Activated CD8-positive, alpha-beta T cell treated with anti-CD3 and anti-CD28 coated beads for 36 hours (primary cell): ENCODE data around the gene ILF3. TPM values are rescaled to one million over a fixed set of nuclear protein-coding genes. Genes with fewer than 3 reads are reported as not detected.
"Not testable (repeated sequence)": the region's sequence is repeated elsewhere in the genome, so short reads cannot be mapped to it uniquely, and the experiment has no call there.

Experiments
- ATAC-seq: fragments of 200-7000 bp; cut with Tn5 transposase; one replicate; pipeline ENCODE4 v1.10.0; 2021; ENCODE audit warnings: mild to moderate bottlenecking, moderate library complexity
- CTCF ChIA-PET: fragments of 350-600 bp; sonication (Branson Sonifier 250); formaldehyde crosslinking; loops from one replicate; lab custom pipeline; 2021; ENCODE audit warnings: antibody characterized with exemption; lab: Charles Lee
- POLR2A ChIA-PET: fragments of 350-600 bp; sonication (Branson Sonifier 250); formaldehyde crosslinking; loops from one replicate; lab custom pipeline; 2021; ENCODE audit warnings: antibody characterized with exemption; lab: Charles Lee
- DNase-seq: peaks from one replicate; pipeline ENCODE4 v3.0.0-alpha.2; 2020
- H3K27ac Mint-ChIP-seq: one replicate; pipeline ENCODE4 v1.8.0; 2021; ENCODE audit warnings: mild to moderate bottlenecking, mixed read lengths
- H3K27me3 Mint-ChIP-seq: one replicate; pipeline ENCODE4 v1.8.0; 2021; ENCODE audit warnings: mixed read lengths
- H3K36me3 Mint-ChIP-seq: one replicate; pipeline ENCODE4 v1.8.0; 2021; ENCODE audit warnings: low read depth, mixed read lengths
- H3K4me1 Mint-ChIP-seq: one replicate; pipeline ENCODE4 v1.8.0; 2021; ENCODE audit warnings: low read depth, mixed read lengths
- H3K4me3 Mint-ChIP-seq: one replicate; pipeline ENCODE4 v1.8.0; 2021; ENCODE audit warnings: mild to moderate bottlenecking, moderate library complexity, mixed read lengths
- H3K9me3 Mint-ChIP-seq: one replicate; pipeline ENCODE4 v1.8.0; 2021; ENCODE audit warnings: mixed read lengths
- intact Hi-C: fragments of 100-400 bp; cut with micrococcal nuclease; formaldehyde crosslinking; loops from one replicate; pipeline ENCODE4 v1.10.0; 2022
- total RNA-seq, 2 experiments: library from RNA; stranded (reverse); gene quantifications; one replicate each; pipeline ENCODE4 v1.2.3, GENCODE V29; 2021
- TF ChIP-seq, protein P1 (sequence below): fragments of 200-600 bp; IDR thresholded peaks from one replicate; pipeline ENCODE4 v1.8.0; 2022; ENCODE audit warnings: antibody characterized with exemption, mild to moderate bottlenecking

ILF3 gene
- total RNA-seq, 2 experiments from 2014 or later = 435 to 450 TPM

DNA sequence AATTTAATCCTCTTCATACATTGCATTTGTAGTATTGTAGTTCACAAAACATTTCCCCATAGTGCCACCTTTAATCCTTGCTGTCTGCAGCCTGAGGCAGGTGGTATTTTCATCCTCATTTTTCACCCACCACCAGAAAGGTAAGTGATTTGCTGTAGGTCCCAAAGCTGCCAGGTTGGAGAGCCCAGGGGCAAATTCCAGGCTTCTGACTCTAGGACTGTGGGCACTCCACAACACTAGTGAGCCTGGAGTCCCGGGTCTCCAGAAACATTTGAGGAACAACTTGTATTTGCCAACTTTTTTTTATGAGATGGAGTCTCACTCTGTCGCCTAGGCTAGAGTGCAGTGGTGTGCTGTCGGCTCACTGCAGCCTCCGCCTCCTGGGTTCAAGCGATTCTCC is 6.2 kb downstream of the ILF3 start:
- POLR2A ChIA-PET = interaction anchor here (3.2 to 3.7 kb wide), 2 partner anchors 10 to 13 kb away, joined by 13 to 22 read pairs; no protein-coding TSS in a partner anchor
- Mint-ChIP-seq H3K36me3 (peaks cover 58% of the 10 kb centered on the region), H3K4me3 (no peak overlapping the region), H3K9me3 (no peaks in the 10 kb centered on the region), H3K4me1 (peaks cover 56% of the 10 kb centered on the region), H3K27ac (peak overlapping the region; percentile 74), H3K27me3 (no peaks in the 10 kb centered on the region)
- intact Hi-C loops = no loop called here
- no peak for DNase-seq
- no peak for ATAC-seq
- TF ChIP-seq, protein P1, sequence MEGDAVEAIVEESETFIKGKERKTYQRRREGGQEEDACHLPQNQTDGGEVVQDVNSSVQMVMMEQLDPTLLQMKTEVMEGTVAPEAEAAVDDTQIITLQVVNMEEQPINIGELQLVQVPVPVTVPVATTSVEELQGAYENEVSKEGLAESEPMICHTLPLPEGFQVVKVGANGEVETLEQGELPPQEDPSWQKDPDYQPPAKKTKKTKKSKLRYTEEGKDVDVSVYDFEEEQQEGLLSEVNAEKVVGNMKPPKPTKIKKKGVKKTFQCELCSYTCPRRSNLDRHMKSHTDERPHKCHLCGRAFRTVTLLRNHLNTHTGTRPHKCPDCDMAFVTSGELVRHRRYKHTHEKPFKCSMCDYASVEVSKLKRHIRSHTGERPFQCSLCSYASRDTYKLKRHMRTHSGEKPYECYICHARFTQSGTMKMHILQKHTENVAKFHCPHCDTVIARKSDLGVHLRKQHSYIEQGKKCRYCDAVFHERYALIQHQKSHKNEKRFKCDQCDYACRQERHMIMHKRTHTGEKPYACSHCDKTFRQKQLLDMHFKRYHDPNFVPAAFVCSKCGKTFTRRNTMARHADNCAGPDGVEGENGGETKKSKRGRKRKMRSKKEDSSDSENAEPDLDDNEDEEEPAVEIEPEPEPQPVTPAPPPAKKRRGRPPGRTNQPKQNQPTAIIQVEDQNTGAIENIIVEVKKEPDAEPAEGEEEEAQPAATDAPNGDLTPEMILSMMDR = no peak
- CTCF ChIA-PET = interaction anchor here (2.5 kb wide), 1 partner anchor 79 kb away, joined by 14 read pairs; no protein-coding TSS in a partner anchor

DNA sequence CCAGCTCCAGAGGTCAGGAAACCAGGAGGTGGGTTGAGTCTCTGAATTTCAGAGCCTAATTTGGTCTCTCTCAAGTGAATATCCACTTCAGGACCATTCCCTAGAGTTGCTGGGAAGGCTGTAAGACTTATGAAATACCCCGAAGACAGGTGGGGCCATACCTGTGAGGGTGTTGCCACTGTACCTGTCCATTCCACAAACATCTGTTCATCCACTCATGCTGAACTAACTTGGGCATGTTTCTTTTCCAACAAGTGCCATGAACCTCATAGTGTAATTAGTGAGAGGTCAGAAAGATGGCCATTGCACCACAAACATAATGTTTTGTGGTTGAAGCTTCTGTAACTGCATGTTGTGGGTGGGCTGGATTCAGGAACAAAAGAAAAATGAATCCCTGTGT is 7.8 kb downstream of the ILF3 start:
- H3K9me3 Mint-ChIP-seq = no peaks in the 10 kb centered on the region
- intact Hi-C loops = no loop called here
- no peak for ATAC-seq
- H3K36me3 Mint-ChIP-seq = peaks cover 48% of the 10 kb centered on the region
- POLR2A ChIA-PET = interaction anchor here (0.6 to 3.7 kb wide), 19 partner anchors 9 to 499 kb away, joined by 3 to 22 read pairs (median 3); no protein-coding TSS in a partner anchor
- H3K4me3 Mint-ChIP-seq = peak overlapping the region; percentile 5
- TF ChIP-seq, protein P1 = no peak
- peaks cover 56% of the 10 kb centered on the region for H3K4me1 Mint-ChIP-seq
- peak overlapping the region; percentile 74 for H3K27ac Mint-ChIP-seq
- no peak for DNase-seq
- H3K27me3 Mint-ChIP-seq = no peaks in the 10 kb centered on the region
- CTCF ChIA-PET = interaction anchor here (0.8 to 2.5 kb wide), 5 partner anchors 9 to 81 kb away, joined by 3 to 14 read pairs (median 4); no protein-coding TSS in a partner anchor

DNA sequence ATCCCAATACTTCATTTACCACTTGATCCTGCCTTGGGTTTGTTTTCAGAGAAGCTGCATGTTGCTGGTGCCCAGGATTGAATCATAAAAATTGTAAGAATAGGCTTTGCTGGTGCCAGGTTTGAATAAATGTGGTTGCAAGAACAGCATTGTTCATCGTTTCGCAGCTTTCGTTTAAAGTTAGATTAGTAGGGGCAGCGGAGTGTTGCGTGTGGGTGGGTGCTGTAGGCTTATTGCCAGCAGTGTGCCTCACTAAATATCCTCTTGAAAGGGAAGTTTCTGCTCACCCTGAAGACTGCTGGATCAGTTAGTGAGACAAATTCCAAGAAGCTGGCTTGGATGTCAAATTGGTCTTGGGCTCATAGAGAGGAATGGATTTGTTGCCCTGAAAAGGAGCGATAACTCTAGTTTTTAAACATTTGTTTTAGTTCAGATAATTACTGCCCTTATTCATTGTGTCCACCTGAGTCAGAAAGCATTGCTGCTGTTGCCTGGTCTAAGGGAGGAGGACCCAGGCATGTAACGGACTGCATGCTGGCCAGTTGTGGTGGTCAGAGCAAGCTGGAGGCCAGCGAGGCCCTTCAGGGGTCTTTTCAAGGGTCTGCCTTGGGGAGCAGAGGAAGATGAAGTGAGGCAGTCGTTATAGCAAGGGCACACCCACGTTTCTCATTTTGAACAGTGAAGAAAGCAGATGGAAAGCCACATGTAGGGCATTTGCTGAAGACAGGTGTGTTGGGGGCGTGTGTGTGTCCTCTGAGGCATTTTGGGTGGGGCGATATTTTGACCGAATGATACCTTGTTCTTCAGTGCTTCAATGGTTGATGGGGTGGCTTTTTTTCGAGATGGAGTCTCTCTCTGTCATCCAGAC is 8.5 kb downstream of the ILF3 start:
- Mint-ChIP-seq H3K9me3 (no peaks in the 10 kb centered on the region), H3K27me3 (no peaks in the 10 kb centered on the region), H3K36me3 (peaks cover 42% of the 10 kb centered on the region), H3K27ac (peak overlapping the region; percentile 74), H3K4me1 (peaks cover 53% of the 10 kb centered on the region), H3K4me3 (peak overlapping the region; percentile 21)
- DNase-seq (peak; percentile 68), ATAC-seq (peak; percentile 71)
- intact Hi-C loops = no loop called here
- TF ChIP-seq, protein P1 = no peak
- ChIA-PET CTCF (interaction anchor here (0.8 to 2.5 kb wide), 4 partner anchors 8 to 82 kb away, joined by 3 to 14 read pairs (median 9); no protein-coding TSS in a partner anchor), POLR2A (interaction anchor here (0.6 to 3.2 kb wide), 18 partner anchors 8 to 499 kb away, joined by 3 to 22 read pairs (median 3); no protein-coding TSS in a partner anchor)

DNA sequence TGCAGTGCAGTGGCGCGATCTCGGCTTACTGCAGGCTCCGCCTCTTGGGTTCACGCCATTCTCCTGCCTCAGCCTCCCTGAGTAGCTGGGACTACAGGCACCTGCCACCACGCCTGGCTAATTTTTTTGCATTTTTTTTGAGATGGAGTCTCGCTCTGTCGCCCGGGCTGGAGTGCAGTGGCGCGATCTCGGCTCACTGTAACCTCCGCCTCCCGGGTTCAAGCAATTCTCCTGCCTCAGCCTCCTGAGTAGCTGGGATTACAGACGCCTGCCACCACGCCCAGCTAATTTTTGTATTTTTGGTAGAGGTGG is 9.1 kb downstream of the ILF3 start:
- H3K27me3 Mint-ChIP-seq, intact Hi-C loops, CTCF ChIA-PET, H3K9me3 Mint-ChIP-seq, ATAC-seq, DNase-seq, H3K4me3 Mint-ChIP-seq: not testable (repeated sequence)
- H3K27ac Mint-ChIP-seq = peak overlapping the region; percentile 74
- peaks cover 43% of the 10 kb centered on the region for H3K36me3 Mint-ChIP-seq
- POLR2A ChIA-PET = interaction anchor here (0.8 to 3.2 kb wide), 6 partner anchors 8 to 91 kb away, joined by 3 to 22 read pairs (median 4); no protein-coding TSS in a partner anchor
- peaks cover 57% of the 10 kb centered on the region for H3K4me1 Mint-ChIP-seq

DNA sequence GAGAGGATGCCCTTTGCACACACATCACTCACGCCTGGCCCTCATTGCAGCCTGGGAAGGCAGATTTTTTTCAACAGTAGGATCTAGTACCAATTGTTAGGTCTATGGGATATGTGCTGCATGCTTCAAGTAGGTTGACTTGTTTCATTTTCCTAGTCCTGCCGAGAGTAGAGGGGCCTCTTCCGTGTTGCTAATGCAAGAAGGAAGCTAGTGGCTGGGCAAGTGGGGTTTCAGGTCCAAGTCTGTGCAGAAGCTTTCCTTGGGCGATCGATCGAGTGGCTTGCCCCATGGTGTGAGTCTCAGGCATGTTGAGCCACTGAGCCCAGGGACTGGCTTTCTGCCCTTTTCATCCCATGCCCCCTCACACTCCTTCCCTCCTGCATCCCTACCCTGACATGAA is 13.7 kb downstream of the ILF3 start:
- Mint-ChIP-seq H3K4me1 (peaks cover 40% of the 10 kb centered on the region), H3K27me3 (no peaks in the 10 kb centered on the region), H3K9me3 (no peaks in the 10 kb centered on the region), H3K27ac (peak overlapping the region; percentile 61), H3K4me3 (no peak overlapping the region), H3K36me3 (peaks cover 37% of the 10 kb centered on the region)
- CTCF ChIA-PET = interaction anchor here (2.0 kb wide), 1 partner anchor 32 kb away, joined by 4 read pairs; no protein-coding TSS in a partner anchor
- POLR2A ChIA-PET = interaction anchor here (0.7 to 4.3 kb wide), 9 partner anchors 10 to 34 kb away, joined by 3 to 36 read pairs (median 4); partner anchors contain the start of gene QTRT1
- TF ChIP-seq, protein P1 = no peak
- DNase-seq (no peak), ATAC-seq (peak; percentile 7)
- intact Hi-C loops = no loop called here
